HEK293T (cell line): ENCODE data around the gene DNAH17.

Experiments
- CTCF ChIA-PET: fragments of 350-600 bp; formaldehyde crosslinking; extraction: SDS; loops from one replicate; lab custom pipeline; 2021; ENCODE audit warnings: antibody characterized with exemption, inconsistent platforms; lab: Yijun Ruan, JAX
- POLR2A ChIA-PET: fragments of 350-600 bp; formaldehyde crosslinking; extraction: SDS; loops from one replicate; lab custom pipeline; 2020; ENCODE audit warnings: antibody characterized with exemption, inconsistent platforms; lab: Yijun Ruan, JAX
- DNase-seq: peaks from one replicate; pipeline ENCODE4 v3.0.0; 2012; ENCODE audit warnings: mixed read lengths; ENCODE audit errors: extremely low spot score
- ARNT ChIP-seq: fragments of 450-650 bp; IDR thresholded peaks from 2 replicates; pipeline ENCODE4 v1.6.1; 2017; ENCODE audit warnings: mild to moderate bottlenecking
- BHLHE40 ChIP-seq: fragments of 450-650 bp; IDR thresholded peaks from 2 replicates; pipeline ENCODE4 v1.6.1; 2016; ENCODE audit warnings: mild to moderate bottlenecking, moderate library complexity, borderline replicate concordance
- CTBP1 ChIP-seq: fragments of 450-650 bp; IDR thresholded peaks from 2 replicates; pipeline ENCODE4 v1.6.1; 2016; ENCODE audit warnings: borderline replicate concordance
- ELF4 ChIP-seq: fragments of 450-650 bp; IDR thresholded peaks from 2 replicates; pipeline ENCODE4 v1.6.1; 2017; ENCODE audit warnings: antibody characterized with exemption
- FOXA1 ChIP-seq: fragments of 450-650 bp; IDR thresholded peaks from 2 replicates; pipeline ENCODE4 v1.6.1; 2016; ENCODE audit warnings: mild to moderate bottlenecking
- FOXK2 ChIP-seq: fragments of 450-650 bp; IDR thresholded peaks from 2 replicates; pipeline ENCODE4 v1.6.1; 2016; ENCODE audit warnings: mild to moderate bottlenecking
- FOXM1 ChIP-seq: fragments of 450-650 bp; IDR thresholded peaks from 2 replicates; pipeline ENCODE4 v1.6.1; 2017; ENCODE audit warnings: mild to moderate bottlenecking, borderline replicate concordance
- HDGF ChIP-seq: fragments of 450-650 bp; IDR thresholded peaks from 2 replicates; pipeline ENCODE4 v1.6.1; 2017; ENCODE audit warnings: antibody characterized with exemption, borderline replicate concordance
- L3MBTL2 ChIP-seq: fragments of 450-650 bp; conservative IDR thresholded peaks from 2 replicates; pipeline ENCODE4 v1.6.1; 2016; ENCODE audit warnings: mild to moderate bottlenecking
- LEF1 ChIP-seq: fragments of 450-650 bp; IDR thresholded peaks from 2 replicates; pipeline ENCODE4 v1.6.1; 2017; ENCODE audit warnings: mild to moderate bottlenecking, borderline replicate concordance
- NFRKB ChIP-seq: fragments of 450-650 bp; IDR thresholded peaks from 2 replicates; pipeline ENCODE4 v1.6.1; 2016; ENCODE audit warnings: mild to moderate bottlenecking, moderate library complexity
- SP1 ChIP-seq: fragments of 450-650 bp; IDR thresholded peaks from 2 replicates; pipeline ENCODE4 v1.6.1; 2017
- SUZ12 ChIP-seq: fragments of 450-650 bp; IDR thresholded peaks from 2 replicates; pipeline ENCODE4 v1.6.1; 2016; ENCODE audit warnings: mild to moderate bottlenecking
- TARDBP ChIP-seq: fragments of 450-650 bp; IDR thresholded peaks from 2 replicates; pipeline ENCODE4 v1.6.1; 2016
- ZNF384 ChIP-seq: fragments of 450-650 bp; IDR thresholded peaks from 2 replicates; pipeline ENCODE4 v1.6.1; 2016
- TF ChIP-seq, protein P1 (sequence below): fragments of 450-650 bp; IDR thresholded peaks from 2 replicates; pipeline ENCODE4 v1.6.1; 2016

The DNAH17 gene

DNA sequence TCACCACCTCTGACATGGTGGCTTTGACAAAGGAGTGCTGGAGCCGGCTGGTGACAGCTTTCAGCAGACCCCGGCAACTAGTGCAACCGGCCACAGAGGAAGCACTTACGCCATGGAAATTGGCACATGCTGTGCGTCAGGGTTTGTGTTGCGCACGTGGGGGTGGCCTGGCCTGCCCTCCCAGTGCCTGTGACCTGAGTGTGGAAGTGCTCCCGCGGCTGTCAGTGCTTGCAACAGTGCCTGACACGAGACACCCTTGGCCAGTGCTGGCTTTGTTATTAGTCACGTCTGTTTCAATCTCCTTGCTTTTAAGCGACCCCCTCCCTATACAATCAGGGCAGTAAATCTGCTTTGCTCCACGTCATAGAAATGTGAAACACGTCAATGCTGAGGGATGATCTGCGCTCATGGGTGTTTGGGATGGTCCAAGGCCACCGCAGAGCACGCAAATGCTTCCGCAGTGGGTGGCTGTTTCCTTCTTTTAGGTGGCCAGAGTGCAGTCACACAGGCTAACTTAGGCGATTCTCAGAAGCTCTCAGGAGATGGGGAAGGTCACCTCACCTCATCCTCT is 134.5 kb downstream of the DNAH17 start:
- CTCF ChIA-PET: no interaction called here
- no peak for DNase-seq

DNA sequence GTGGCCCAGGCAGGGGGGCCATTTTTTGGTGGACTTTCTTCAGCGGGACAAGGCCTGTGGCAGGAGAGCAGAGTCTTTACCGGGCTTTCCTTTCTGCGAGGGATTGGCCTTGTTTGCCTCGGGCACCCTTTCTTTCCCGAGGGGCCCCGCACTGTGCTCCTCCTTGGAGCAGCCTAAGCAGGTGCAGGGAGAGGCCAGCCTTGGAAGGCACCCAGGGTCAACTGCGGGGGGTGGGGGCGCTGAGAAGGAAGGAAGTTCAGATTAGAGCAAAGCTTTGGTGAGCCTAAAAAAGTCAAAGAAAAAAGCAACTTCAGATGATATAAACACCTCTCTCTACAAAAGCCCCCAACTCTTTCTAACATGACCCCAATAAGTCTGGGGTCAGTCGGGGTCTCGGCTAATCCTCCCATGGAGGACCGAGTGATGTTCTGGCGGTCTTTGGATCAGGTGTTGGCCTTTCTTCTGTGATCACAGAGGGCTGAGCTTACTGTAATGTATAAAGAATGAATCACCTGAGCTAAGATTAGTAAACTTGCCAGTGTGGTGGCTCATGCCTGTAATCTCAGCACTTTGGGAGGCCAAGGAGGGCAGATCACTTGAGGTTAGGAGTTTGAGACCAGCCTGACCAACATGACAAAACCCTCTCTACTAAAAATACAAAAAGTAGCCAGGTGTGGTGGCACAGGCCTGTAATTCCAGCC is 135.8 kb downstream of the DNAH17 start:
- no peak for DNase-seq
- POLR2A ChIA-PET: no interaction called here
- CTCF ChIA-PET: no interaction called here
- TF ChIP-seq NFRKB (no peak), CTBP1 (no peak)

More for the DNA sequence above, 134.5 kb downstream of the DNAH17 start:
- no peak for TF ChIP-seq FOXK2
- TF ChIP-seq L3MBTL2: no peak
- TF ChIP-seq FOXM1: no peak
- TF ChIP-seq, protein P1, sequence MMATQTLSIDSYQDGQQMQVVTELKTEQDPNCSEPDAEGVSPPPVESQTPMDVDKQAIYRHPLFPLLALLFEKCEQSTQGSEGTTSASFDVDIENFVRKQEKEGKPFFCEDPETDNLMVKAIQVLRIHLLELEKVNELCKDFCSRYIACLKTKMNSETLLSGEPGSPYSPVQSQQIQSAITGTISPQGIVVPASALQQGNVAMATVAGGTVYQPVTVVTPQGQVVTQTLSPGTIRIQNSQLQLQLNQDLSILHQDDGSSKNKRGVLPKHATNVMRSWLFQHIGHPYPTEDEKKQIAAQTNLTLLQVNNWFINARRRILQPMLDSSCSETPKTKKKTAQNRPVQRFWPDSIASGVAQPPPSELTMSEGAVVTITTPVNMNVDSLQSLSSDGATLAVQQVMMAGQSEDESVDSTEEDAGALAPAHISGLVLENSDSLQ: no peak
- TF ChIP-seq TARDBP: no peak
- TF ChIP-seq ELF4: no peak
- TF ChIP-seq SP1: no peak
- no peak for TF ChIP-seq HDGF
- TF ChIP-seq NFRKB: no peak
- TF ChIP-seq LEF1: no peak
- TF ChIP-seq ARNT: no peak
- no peak for TF ChIP-seq ZNF384
- no peak for TF ChIP-seq FOXA1
- no peak for TF ChIP-seq BHLHE40
- no peak for TF ChIP-seq SUZ12
- no peak for TF ChIP-seq CTBP1
- POLR2A ChIA-PET: no interaction called here

DNA sequence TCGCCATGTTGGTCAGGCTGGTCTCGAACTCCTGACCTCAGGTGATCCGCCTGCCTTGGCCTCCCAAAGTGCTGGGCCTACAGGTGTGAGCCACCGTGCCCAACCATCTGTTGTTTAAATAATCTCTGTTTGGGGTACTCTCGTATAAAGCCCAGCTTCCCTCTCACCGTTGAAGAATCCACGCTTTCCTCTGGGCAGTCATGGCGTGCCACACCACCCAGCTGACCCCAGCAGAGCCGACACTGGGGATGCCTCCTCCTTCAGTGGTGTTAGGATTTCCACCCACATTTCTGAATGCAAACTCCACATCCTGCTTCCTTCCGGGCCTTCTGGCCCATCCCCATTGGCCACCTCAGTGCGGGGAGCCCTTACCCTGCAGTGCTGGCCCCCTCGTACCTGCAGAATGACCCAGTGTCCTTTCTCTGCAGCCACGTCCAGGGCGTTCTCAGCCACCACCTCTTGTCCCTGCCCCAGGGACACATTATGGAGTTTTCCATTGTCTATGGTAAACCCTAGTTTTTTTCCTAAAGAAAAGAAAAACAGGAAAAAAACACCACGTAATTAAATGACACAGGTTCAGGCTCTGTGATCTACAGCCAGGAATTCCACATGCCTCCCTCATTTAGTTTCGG is 138.4 kb downstream of the DNAH17 start:
- ChIA-PET POLR2A (no interaction called here), CTCF (no interaction called here)
- no peak for TF ChIP-seq FOXA1
- no peak for TF ChIP-seq FOXK2
- TF ChIP-seq LEF1: no peak
- TF ChIP-seq, protein P1: no peak
- no peak for DNase-seq

DNA sequence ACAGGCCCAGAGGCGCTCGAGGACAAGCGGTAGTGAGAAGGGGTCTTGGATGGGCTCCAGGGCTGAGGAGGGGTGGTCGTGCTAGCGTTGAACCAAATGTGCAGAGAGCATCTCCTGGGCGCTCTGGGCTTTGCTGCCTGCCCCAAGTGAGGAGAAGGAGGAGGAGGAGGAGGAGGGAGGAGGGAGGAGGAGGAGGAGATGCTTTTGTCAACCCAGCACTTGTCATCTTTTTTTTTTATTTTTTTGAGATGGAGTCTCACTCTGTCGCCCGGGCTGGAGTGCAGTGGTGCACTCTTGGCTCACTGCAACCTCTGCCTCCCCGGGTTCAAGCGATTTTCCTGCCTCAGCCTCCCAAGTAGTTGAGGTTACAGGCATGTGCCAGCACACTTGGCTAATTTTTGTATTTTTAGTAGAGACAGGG is 138.9 kb downstream of the DNAH17 start:
- ChIA-PET CTCF (no interaction called here), POLR2A (no interaction called here)
- TF ChIP-seq HDGF (no peak), BHLHE40 (no peak), TARDBP (no peak), FOXK2 (no peak), FOXM1 (no peak)
- no peak for DNase-seq

DNA sequence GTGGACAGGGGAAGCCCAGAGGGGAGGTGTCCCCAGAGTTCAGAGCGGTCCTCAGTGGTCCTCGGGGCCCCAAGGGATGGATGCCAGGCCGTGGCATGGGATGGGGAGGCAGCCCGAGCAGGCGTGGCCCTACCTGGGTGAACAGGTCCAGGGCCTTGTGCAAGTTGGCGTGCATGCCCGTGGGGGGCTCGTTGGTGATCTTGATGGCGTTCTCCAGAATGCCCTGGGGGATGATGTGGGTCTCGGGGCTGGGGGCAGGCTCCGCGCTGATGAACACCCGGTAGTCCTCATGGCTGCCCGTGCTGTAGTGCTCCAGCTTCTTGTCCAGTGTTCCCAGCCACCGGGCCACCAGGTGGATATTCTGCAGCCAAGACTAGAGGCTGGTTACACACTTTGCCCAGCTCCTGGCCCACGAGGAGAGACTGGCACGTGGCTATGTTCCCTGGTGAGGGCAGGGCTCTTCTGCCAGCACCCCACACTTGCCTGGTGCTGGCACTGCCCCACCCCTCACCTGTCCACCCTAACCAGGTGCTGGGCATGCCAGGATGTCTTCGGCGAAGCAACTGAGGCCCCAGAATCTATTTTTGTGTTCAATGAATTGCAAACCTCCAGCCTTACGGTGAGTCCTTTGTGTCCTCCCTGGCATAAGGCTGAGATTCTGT is 139.6 kb downstream of the DNAH17 start:
- ChIA-PET POLR2A (no interaction called here), CTCF (no interaction called here)
- TF ChIP-seq BHLHE40 (no peak), SUZ12 (no peak)
- DNase-seq: no peak

DNA sequence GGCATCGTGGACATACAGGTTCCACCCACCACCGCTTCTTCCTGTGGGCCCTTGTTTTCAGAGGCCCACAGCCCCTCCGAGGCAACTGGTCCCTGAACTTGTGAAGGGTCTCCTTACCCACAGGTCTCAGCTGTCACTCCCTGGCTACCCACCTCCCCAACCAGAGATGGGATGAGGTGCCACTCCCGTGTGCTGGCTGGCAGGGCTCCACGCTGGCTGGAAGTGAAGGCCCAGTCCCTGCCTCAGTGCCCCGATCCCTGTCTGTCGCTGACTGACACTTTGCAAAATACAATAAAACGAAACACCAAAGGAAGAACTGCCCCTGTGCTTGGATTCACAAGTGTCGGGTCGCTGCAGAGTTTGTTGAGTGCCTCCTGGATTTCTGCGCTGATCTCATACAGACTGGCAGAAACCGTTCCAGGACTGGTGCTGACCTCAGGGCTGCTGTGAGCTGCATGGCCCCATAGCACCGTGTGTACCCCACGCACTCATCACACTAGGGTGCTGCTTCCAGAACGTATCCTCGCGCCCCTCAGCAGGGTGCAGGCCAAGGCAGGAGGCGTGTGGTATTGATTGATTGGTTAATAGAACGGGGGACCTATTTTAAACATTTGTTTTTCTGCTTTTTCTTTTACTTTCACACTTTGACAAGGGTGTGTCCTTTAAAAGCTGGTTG is 141.7 kb downstream of the DNAH17 start:
- no peak for DNase-seq
- CTCF ChIA-PET: no interaction called here
- TF ChIP-seq FOXK2 (no peak), ELF4 (no peak), HDGF (no peak), FOXA1 (no peak)
- POLR2A ChIA-PET: interaction anchor here (0.6 to 0.8 kb wide), 2 partner anchors 174 to 606 kb away, joined by 3 read pairs; no protein-coding TSS in a partner anchor
